ENCODE measurements around the gene BDH1. TPM values are rescaled to one million over a fixed set of nuclear protein-coding genes. Genes with fewer than 3 reads are reported as not detected.

The BDH1 gene
- total and polyA plus RNA-seq, 2 of the 13 experiments (the other 11 are each of a cell fraction or from before 2014, with no cell fraction given), result 21.2 to 71.9 TPM

- TF ChIP-seq, protein P1, sequence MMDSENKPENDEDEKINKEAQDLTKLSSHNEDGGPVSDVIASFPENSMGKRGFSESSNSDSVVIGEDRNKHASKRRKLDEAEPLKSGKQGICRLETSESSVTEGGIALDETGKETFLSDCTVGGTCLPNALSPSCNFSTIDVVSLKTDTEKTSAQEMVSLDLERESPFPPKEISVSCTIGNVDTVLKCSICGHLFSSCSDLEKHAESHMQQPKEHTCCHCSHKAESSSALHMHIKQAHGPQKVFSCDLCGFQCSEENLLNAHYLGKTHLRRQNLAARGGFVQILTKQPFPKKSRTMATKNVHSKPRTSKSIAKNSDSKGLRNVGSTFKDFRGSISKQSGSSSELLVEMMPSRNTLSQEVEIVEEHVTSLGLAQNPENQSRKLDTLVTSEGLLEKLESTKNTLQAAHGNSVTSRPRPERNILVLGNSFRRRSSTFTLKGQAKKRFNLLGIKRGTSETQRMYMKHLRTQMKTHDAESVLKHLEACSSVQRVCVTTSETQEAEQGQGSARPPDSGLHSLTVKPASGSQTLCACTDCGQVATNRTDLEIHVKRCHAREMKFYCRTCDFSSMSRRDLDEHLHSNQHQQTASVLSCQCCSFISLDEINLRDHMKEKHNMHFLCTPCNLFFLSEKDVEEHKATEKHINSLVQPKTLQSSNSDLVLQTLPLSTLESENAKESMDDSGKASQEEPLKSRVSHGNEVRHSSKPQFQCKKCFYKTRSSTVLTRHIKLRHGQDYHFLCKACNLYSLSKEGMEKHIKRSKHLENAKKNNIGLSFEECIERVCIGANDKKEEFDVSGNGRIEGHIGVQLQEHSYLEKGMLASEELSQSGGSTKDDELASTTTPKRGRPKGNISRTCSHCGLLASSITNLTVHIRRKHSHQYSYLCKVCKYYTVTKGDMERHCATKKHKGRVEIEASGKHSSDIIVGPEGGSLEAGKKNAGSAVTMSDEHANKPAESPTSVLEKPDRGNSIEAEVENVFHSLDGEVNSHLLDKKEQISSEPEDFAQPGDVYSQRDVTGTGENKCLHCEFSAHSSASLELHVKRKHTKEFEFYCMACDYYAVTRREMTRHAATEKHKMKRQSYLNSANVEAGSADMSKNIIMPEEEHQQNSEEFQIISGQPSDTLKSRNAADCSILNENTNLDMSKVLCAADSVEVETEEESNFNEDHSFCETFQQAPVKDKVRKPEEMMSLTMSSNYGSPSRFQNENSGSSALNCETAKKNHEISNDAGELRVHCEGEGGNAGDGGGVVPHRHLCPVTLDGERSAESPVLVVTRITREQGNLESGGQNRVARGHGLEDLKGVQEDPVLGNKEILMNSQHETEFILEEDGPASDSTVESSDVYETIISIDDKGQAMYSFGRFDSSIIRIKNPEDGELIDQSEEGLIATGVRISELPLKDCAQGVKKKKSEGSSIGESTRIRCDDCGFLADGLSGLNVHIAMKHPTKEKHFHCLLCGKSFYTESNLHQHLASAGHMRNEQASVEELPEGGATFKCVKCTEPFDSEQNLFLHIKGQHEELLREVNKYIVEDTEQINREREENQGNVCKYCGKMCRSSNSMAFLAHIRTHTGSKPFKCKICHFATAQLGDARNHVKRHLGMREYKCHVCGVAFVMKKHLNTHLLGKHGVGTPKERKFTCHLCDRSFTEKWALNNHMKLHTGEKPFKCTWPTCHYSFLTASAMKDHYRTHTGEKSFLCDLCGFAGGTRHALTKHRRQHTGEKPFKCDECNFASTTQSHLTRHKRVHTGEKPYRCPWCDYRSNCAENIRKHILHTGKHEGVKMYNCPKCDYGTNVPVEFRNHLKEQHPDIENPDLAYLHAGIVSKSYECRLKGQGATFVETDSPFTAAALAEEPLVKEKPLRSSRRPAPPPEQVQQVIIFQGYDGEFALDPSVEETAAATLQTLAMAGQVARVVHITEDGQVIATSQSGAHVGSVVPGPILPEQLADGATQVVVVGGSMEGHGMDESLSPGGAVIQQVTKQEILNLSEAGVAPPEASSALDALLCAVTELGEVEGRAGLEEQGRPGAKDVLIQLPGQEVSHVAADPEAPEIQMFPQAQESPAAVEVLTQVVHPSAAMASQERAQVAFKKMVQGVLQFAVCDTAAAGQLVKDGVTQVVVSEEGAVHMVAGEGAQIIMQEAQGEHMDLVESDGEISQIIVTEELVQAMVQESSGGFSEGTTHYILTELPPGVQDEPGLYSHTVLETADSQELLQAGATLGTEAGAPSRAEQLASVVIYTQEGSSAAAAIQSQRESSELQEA (CRISPR knock-in tag; IDR thresholded peaks at IDR 0.05; ENCODE audit: not compliant biosample characterization), result no peak
- TF ChIP-seq ZNF644 (CRISPR knock-in tag; IDR thresholded peaks at IDR 0.05; ENCODE audit: low read depth) (0 out of 2 replicates have a peak, but pooled peaks have one; percentile 12), ZNF326 (CRISPR knock-in tag; IDR thresholded peaks at IDR 0.05; ENCODE audit: borderline replicate concordance) (no peak), SALL1 (CRISPR knock-in tag; IDR thresholded peaks at IDR 0.05) (peak; percentile 48), FOXJ3 (CRISPR knock-in tag; IDR thresholded peaks at IDR 0.05; ENCODE audit: borderline replicate concordance) (0 out of 2 replicates have a peak, but pooled peaks have one; percentile 25), AHR (CRISPR knock-in tag; IDR thresholded peaks at IDR 0.05) (no peak), PPARG (CRISPR knock-in tag; conservative IDR thresholded peaks at IDR 0.05) (no peak), ZFP1 (CRISPR knock-in tag; IDR thresholded peaks at IDR 0.05) (no peak), ZFP62 (CRISPR knock-in tag; IDR thresholded peaks at IDR 0.05) (no peak), HNRNPK (IDR thresholded peaks at IDR 0.05; ENCODE audit: low read depth, low read length, poor library complexity, severe bottlenecking) (no peak), ZNF766 (CRISPR knock-in tag; IDR thresholded peaks at IDR 0.05; ENCODE audit: borderline replicate concordance) (peak; percentile 51; the same call in 1 of the 2 replicates), ZFP82 (CRISPR knock-in tag; IDR thresholded peaks at IDR 0.05; ENCODE audit: borderline replicate concordance) (no peak), MAZ (IDR thresholded peaks at IDR 0.05; ENCODE audit: borderline replicate concordance, low read depth, low read length) (no peak), MAZ (CRISPR knock-in tag; IDR thresholded peaks at IDR 0.05; ENCODE audit: low read depth) (no peak), SRSF1 (optimal IDR thresholded peaks at IDR 0.05; ENCODE audit: low read depth, low read length) (no peak), ZBTB3 (CRISPR knock-in tag; IDR thresholded peaks at IDR 0.05; ENCODE audit: borderline replicate concordance, low read depth) (no peak), RAD21 (CRISPR knock-in tag; IDR thresholded peaks at IDR 0.05) (no peak)
- TF ChIP-seq, protein P2, sequence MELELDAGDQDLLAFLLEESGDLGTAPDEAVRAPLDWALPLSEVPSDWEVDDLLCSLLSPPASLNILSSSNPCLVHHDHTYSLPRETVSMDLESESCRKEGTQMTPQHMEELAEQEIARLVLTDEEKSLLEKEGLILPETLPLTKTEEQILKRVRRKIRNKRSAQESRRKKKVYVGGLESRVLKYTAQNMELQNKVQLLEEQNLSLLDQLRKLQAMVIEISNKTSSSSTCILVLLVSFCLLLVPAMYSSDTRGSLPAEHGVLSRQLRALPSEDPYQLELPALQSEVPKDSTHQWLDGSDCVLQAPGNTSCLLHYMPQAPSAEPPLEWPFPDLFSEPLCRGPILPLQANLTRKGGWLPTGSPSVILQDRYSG (CRISPR knock-in tag; IDR thresholded peaks at IDR 0.05), result no peak
- TF ChIP-seq, protein P3, sequence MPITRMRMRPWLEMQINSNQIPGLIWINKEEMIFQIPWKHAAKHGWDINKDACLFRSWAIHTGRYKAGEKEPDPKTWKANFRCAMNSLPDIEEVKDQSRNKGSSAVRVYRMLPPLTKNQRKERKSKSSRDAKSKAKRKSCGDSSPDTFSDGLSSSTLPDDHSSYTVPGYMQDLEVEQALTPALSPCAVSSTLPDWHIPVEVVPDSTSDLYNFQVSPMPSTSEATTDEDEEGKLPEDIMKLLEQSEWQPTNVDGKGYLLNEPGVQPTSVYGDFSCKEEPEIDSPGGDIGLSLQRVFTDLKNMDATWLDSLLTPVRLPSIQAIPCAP (CRISPR knock-in tag; IDR thresholded peaks at IDR 0.05; ENCODE audit: low read depth), result no peak
Measured at GRCh38 chr3:197520311-197521276, 35.2 kb downstream of the BDH1 start (continued).
